ENCODE measurements around the gene PLCE1.

- TF ChIP-seq CTCF (IDR thresholded peaks at IDR 0.05; ENCODE audit: extremely low read depth in 1 of 2, insufficient read depth in 1 of 2, low read depth in 1 of 2, low read length in 2 of 2) = no peak
- no peak for TF ChIP-seq POLR2AphosphoS5 (IDR thresholded peaks at IDR 0.05; ENCODE audit: insufficient read depth, low read depth, low read length)
Measured at GRCh38 chr10:94014304-94014703, 20.6 kb downstream of the PLCE1 start.

Data from endothelial cell of umbilical vein (primary cell).